Omental fat pad (tissue), 4 donors: Measurements from ENCODE around the gene ZBTB25. TPM values are rescaled to one million over a fixed set of nuclear protein-coding genes. Genes with fewer than 3 reads are reported as not detected.

Experiments
- ATAC-seq: fragments of 150-250 bp; one replicate; pipeline ENCODE4 v1.9.1; 2016; ENCODE audit warnings: mild to moderate bottlenecking, moderate library complexity; ENCODE audit not compliant: low FRiP score
- DNase-seq: peaks from one replicate; pipeline ENCODE4 v3.0.0-alpha.2; 2019; ENCODE audit warnings: low spot score
- total RNA-seq, 4 donors: library from RNA; depleted of rRNA; stranded (reverse); fragments of >200 nt; gene quantifications; one replicate each; pipeline ENCODE4 v1.1.0, GENCODE V29; 2016
- TF ChIP-seq, protein P1 (sequence below), 3 donors: fragments of 450-650 bp; IDR thresholded peaks; one replicate each; pipeline ENCODE4 v1.5.1; 2016 to 2017; ENCODE audit warnings: antibody characterized with exemption in 3 of 3, mild to moderate bottlenecking in 3 of 3, moderate library complexity in 2 of 3

ZBTB25 gene
- total RNA-seq, 4 donors from 2014 or later, result 5.5 to 12.3 (median 8.6) TPM

DNA sequence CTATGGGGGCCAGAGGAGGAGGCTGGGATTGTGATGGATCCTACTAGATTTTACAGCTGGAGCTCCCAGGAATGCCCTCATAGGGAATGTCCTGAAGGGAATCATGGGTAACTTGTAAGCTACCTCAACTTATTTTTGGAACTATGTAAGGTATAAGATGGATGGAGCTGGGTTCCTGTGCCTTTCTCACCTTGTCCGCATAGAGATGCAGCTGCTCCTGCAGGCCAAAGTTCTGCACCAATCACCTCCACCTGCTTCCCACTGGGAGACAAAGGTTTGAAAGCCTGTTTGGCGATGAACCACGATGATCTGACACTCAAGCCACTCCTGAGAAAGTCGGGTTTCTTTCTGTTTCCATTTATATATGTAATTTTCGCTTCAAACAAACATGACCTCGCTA is 39.0 kb downstream of the ZBTB25 start:
- ATAC-seq, result no peak
- TF ChIP-seq, protein P1, sequence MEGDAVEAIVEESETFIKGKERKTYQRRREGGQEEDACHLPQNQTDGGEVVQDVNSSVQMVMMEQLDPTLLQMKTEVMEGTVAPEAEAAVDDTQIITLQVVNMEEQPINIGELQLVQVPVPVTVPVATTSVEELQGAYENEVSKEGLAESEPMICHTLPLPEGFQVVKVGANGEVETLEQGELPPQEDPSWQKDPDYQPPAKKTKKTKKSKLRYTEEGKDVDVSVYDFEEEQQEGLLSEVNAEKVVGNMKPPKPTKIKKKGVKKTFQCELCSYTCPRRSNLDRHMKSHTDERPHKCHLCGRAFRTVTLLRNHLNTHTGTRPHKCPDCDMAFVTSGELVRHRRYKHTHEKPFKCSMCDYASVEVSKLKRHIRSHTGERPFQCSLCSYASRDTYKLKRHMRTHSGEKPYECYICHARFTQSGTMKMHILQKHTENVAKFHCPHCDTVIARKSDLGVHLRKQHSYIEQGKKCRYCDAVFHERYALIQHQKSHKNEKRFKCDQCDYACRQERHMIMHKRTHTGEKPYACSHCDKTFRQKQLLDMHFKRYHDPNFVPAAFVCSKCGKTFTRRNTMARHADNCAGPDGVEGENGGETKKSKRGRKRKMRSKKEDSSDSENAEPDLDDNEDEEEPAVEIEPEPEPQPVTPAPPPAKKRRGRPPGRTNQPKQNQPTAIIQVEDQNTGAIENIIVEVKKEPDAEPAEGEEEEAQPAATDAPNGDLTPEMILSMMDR (IDR thresholded peaks at IDR 0.05), result no peak
- DNase-seq, result no peak

DNA sequence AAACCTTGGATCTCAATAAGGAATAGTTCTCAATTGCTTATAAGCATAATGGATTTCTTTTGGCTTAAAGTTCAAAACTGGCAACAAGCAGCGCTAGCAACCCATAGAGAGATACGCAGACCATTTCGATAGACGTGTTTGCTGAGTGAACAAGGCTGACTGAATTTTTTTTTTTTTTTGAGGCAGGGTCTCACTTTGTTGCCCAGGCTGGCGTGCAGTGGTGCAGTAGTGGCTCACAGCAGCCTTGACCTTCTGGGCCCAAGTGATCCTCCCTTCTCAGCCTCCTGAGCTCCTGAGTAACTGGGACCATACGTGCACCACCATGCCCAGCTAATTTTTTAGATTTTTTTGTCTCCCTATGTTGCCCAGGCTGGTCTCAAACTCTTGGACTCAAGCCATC is 39.8 kb downstream of the ZBTB25 start:
- no peak for ATAC-seq
- DNase-seq, result no peak
- TF ChIP-seq, protein P1 (IDR thresholded peaks at IDR 0.05), result no peak

DNA sequence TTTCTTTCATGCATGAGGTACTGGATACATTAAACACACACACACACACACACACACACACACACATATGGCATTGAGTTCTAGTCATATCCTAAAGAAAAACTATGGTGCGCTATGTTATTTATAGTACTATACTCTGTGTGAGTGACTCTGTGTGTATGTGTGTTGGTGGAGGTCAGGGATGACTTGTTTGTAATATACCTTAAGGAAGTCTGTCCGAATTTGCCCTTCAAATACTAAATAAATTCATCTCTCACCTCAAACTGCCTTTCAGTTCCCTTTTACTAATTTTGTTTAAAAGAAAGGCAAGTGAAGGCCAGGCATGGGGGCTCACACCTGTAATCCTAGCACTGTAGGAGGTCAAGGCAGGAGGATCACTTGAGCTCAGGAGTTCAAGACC is 40.4 kb downstream of the ZBTB25 start:
- TF ChIP-seq, protein P1 (IDR thresholded peaks at IDR 0.05), result no peak
- DNase-seq (no peak), ATAC-seq (no peak)

DNA sequence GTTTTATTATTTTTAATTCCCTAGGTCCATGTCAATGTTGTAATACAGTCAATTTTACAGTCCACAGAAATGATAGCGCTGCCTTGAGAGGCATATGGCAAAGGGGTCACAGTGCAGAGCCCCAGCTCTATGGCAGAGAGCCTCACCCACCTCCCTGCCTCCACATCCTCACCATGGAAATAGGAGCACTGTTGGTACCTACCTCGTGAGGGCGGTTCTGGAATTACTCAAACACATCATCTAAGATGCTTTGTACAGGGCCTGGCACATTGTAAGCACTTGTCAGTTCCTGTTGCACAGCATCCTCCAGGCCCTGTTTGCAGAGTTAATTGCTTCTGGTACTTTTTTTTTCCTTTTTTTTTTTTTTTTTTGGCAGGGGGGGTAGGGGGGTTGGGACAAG is 42.4 kb downstream of the ZBTB25 start:
- ATAC-seq, result no peak
- DNase-seq, result no peak
- TF ChIP-seq, protein P1 (IDR thresholded peaks at IDR 0.05), result no peak

- no peak for DNase-seq
- TF ChIP-seq, protein P1 (IDR thresholded peaks at IDR 0.05), result no peak
Observed at GRCh38 chr14:64459405-64460136, 44.1 kb downstream of the ZBTB25 start.

DNA sequence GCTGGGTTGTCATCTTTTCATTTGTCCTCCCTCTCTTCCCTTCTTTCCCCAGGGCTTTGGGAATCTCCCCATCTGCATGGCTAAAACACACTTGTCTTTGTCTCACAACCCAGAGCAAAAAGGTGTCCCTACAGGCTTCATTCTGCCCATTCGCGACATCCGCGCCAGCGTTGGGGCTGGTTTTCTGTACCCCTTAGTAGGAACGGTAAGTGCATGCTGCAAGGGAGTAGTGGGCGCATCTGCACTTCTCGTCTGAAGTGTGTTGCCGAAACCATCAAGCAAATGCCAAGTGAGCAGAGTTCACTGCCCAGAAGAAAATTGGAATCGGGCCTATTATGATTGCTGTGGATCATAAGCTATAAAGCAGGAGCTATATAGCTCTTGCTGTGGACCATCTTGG is 49.0 kb downstream of the ZBTB25 start:
- TF ChIP-seq, protein P1 (IDR thresholded peaks at IDR 0.05), result no peak
- DNase-seq (no peak), ATAC-seq (no peak)

More at GRCh38 chr14:64459405-64460136, 44.1 kb downstream of the ZBTB25 start:
- no peak for ATAC-seq

DNA sequence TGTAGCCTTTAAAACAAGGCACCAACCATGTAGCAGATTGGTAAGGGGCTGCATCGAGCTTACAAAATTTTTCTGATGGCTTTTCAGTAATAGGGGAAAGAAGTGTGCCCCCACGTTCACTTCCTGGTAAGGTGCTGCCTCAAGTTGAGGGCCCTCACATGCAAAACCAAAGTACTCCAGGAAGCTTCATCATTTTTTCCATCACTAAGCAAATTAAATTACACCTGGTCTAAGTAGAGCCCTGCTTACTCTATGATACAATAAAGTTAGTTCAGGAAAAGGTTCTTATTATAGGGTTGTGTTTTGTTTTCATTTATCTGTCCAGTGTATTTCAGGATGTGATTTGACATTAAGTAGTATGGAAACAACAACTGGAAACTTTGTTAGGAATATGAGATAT is 53.4 kb downstream of the ZBTB25 start:
- TF ChIP-seq, protein P1 (IDR thresholded peaks at IDR 0.05), result no peak
- no peak for ATAC-seq
- DNase-seq, result no peak
